DND-41 (cell line): Measurements from ENCODE around the gene MUC15.

Experiments used
- CTCF ChIP-seq: IDR thresholded peaks from 2 replicates; pipeline ENCODE4 v1.5.1; 2012; ENCODE audit warnings: borderline replicate concordance, low read length, moderate library complexity, mild to moderate bottlenecking; ENCODE audit not compliant: poor library complexity, severe bottlenecking; ENCODE audit errors: extremely low read depth
- EZH2 ChIP-seq: IDR thresholded peaks from 3 replicates; pipeline ENCODE4 v1.6.1; 2012; ENCODE audit warnings: borderline replicate concordance, low read depth, mild to moderate bottlenecking, moderate library complexity, low read length, inconsistent platforms; ENCODE audit not compliant: severe bottlenecking

DNA sequence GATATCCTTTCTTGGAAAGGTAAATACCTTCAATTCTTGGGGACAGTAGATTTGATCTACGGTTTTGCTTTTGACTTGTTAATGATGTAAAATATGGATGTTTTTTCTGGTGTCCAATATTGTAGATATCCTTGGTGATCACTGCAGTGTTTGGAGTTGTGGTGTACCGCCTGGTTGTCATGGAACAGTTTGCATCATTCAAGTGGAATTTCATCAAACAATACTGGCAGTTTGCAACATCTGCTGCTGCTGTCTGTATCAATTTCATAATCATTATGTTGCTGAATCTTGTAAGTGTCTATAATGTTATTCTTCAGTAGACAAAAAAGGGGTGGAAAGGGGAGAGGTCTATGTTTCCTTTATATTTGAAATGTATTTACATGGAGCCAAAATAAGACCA lies 27.4 kb upstream of the MUC15 start:
- TF ChIP-seq CTCF (no peak), EZH2 (no peak)
